ENCODE measurements around the gene LNX1. TPM values are rescaled to one million over a fixed set of nuclear protein-coding genes. Genes with fewer than 3 reads are reported as not detected.

The LNX1 gene
- polyA plus RNA-seq, 3 donors = 0.09 to 0.13 TPM; not detected in 1

GRCh38 chr4:53484911-53485657 is 106.2 kb downstream of the LNX1 start:
- no peaks in the 10 kb centered on the region for H3K4me1 ChIP-seq (ENCODE audit: control insufficient read depth in 1 of 2, insufficient read depth in 2 of 2, low read length in 2 of 2)
- peaks cover 0 to 5% (median 4%) of the 10 kb centered on the region in 3 donors for H3K27me3 Mint-ChIP-seq (ENCODE audit: low read depth in 3 of 3)

GRCh38 chr4:53483250-53483649 is 108.0 kb downstream of the LNX1 start:
- Mint-ChIP-seq H3K27ac (no peak overlapping the region), H3K9me3 (peaks cover 0 to 1% (median 0%) of the 10 kb centered on the region in 7 donors), H3K36me3 (no peaks in the 10 kb centered on the region), H3K27me3 (ENCODE audit: low read depth in 3 of 3) (peaks cover 0 to 5% (median 4%) of the 10 kb centered on the region in 3 donors), H3K4me3 (no peak overlapping the region), H3K4me1 (no peaks in the 10 kb centered on the region)
- Histone ChIP-seq H2AFZ (ENCODE audit: insufficient read depth, low read depth, low read length, poor library complexity, severe bottlenecking) (no peak overlapping the region), H3K9me3 (replicated peaks in 1 of 2; ENCODE audit: control insufficient read depth in 1 of 2, insufficient read depth in 1 of 2, low read length in 2 of 2) (no peaks in the 10 kb centered on the region), H3K4me1 (ENCODE audit: control insufficient read depth in 1 of 2, insufficient read depth in 2 of 2, low read length in 2 of 2) (no peaks in the 10 kb centered on the region), H4K20me1 (ENCODE audit: insufficient read depth, low read length) (no peaks in the 10 kb centered on the region), H3K27me3 (ENCODE audit: control insufficient read depth in 2 of 2, insufficient read depth in 2 of 2, low read length in 2 of 2) (no peaks in the 10 kb centered on the region), H3K9ac (ENCODE audit: insufficient read depth, low read length, poor library complexity, severe bottlenecking) (no peak overlapping the region), H3K4me3 (replicated peaks in 1 of 3; ENCODE audit: low read depth in 2 of 3, low read length in 3 of 3) (no peak overlapping the region), H3K27ac (ENCODE audit: low read depth in 1 of 2, low read length in 2 of 2) (no peak overlapping the region), H3K36me3 (replicated peaks in 1 of 2; ENCODE audit: control insufficient read depth in 1 of 2, insufficient read depth in 2 of 2, low read length in 2 of 2) (no peaks in the 10 kb centered on the region), H3K79me2 (ENCODE audit: insufficient read depth, low read length) (no peaks in the 10 kb centered on the region), H3K4me2 (replicated peaks; ENCODE audit: extremely low read depth, low read length, poor library complexity, severe bottlenecking) (no peak overlapping the region)
- no CpG with 5 or more reads among the region's 1 CpG for WGBS (ENCODE audit: insufficient coverage)
- TF ChIP-seq, protein P1, sequence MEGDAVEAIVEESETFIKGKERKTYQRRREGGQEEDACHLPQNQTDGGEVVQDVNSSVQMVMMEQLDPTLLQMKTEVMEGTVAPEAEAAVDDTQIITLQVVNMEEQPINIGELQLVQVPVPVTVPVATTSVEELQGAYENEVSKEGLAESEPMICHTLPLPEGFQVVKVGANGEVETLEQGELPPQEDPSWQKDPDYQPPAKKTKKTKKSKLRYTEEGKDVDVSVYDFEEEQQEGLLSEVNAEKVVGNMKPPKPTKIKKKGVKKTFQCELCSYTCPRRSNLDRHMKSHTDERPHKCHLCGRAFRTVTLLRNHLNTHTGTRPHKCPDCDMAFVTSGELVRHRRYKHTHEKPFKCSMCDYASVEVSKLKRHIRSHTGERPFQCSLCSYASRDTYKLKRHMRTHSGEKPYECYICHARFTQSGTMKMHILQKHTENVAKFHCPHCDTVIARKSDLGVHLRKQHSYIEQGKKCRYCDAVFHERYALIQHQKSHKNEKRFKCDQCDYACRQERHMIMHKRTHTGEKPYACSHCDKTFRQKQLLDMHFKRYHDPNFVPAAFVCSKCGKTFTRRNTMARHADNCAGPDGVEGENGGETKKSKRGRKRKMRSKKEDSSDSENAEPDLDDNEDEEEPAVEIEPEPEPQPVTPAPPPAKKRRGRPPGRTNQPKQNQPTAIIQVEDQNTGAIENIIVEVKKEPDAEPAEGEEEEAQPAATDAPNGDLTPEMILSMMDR (IDR thresholded peaks at IDR 0.05) = no peak
- DNase-seq = no peak
- intact Hi-C loops (cut with micrococcal nuclease) = no loop called here

More at GRCh38 chr4:53484911-53485657, 106.2 kb downstream of the LNX1 start:
- Mint-ChIP-seq H3K9me3 (peaks cover 0 to 1% (median 0%) of the 10 kb centered on the region in 7 donors), H3K27ac (no peak overlapping the region), H3K4me3 (no peak overlapping the region), H3K4me1 (no peaks in the 10 kb centered on the region), H3K36me3 (no peaks in the 10 kb centered on the region)
- no CpG with 5 or more reads among the region's 5 CpGs for WGBS (ENCODE audit: insufficient coverage)
- no peak for DNase-seq
- no peaks in the 10 kb centered on the region for H3K79me2 ChIP-seq (ENCODE audit: insufficient read depth, low read length)
- H2AFZ ChIP-seq (ENCODE audit: insufficient read depth, low read depth, low read length, poor library complexity, severe bottlenecking) = no peak overlapping the region
- no peak overlapping the region for H3K27ac ChIP-seq (ENCODE audit: low read depth in 1 of 2, low read length in 2 of 2)
- no peak overlapping the region for H3K9ac ChIP-seq (ENCODE audit: insufficient read depth, low read length, poor library complexity, severe bottlenecking)
- no peak overlapping the region for H3K4me2 ChIP-seq (replicated peaks; ENCODE audit: extremely low read depth, low read length, poor library complexity, severe bottlenecking)
- no peak overlapping the region for H3K4me3 ChIP-seq (replicated peaks in 1 of 3; ENCODE audit: low read depth in 2 of 3, low read length in 3 of 3)
- intact Hi-C loops (cut with micrococcal nuclease) = no loop called here
- no peaks in the 10 kb centered on the region for H3K9me3 ChIP-seq (replicated peaks in 1 of 2; ENCODE audit: control insufficient read depth in 1 of 2, insufficient read depth in 1 of 2, low read length in 2 of 2)
- TF ChIP-seq, protein P1 (IDR thresholded peaks at IDR 0.05) = no peak
- H3K27me3 ChIP-seq (ENCODE audit: control insufficient read depth in 2 of 2, insufficient read depth in 2 of 2, low read length in 2 of 2) = no peaks in the 10 kb centered on the region
- no peaks in the 10 kb centered on the region for H4K20me1 ChIP-seq (ENCODE audit: insufficient read depth, low read length)
- H3K36me3 ChIP-seq (replicated peaks in 1 of 2; ENCODE audit: control insufficient read depth in 1 of 2, insufficient read depth in 2 of 2, low read length in 2 of 2) = no peaks in the 10 kb centered on the region

All from CD14-positive monocyte (primary cell).